ENCODE data around the gene KLHL29. TPM values are rescaled to one million over a fixed set of nuclear protein-coding genes. Genes with fewer than 3 reads are reported as not detected.

The KLHL29 gene
- polyA plus RNA-seq, 3 donors, result 0.03 TPM; not detected in 2

DNA sequence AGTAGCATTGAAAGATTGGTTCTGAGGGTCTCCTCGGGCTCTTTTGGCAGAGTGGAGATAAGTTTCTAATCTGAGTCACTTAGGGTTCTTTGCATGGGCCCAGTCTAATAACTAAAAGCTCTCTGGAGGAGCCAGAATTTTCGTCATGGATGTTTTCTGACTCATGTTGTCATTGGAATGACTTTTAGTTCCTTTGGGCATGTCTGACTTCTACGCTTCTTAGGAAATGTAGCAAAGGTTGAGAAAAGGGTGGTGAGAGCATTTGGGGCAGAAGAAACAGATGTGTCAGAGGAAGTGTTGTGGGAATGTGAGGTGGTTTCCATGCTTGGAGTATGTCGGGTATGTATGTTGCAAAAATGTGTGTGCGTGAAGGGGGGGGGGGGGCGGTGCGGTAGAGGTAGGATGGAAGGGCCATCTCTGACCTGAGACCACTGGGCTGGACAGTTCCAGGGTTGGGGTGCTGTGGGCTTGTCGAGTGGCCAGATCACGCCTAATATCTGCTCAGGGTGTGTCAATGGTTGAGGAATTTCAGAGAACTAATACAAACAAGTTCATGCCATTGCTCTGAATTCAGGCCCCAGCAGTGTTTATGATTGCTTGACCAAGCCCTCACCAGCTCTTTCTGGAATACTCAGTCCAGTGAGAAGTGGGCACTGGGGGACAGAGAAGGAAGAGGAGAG is 26.9 kb downstream of the KLHL29 start:
- H3K4me3 ChIP-seq (replicated peaks in 1 of 3; ENCODE audit: low read depth in 2 of 3, low read length in 3 of 3), result no peak overlapping the region
- Mint-ChIP-seq H3K4me1 (no peaks in the 10 kb centered on the region), H3K9me3 (no peaks in the 10 kb centered on the region), H3K27ac (no peak overlapping the region), H3K4me3 (no peak overlapping the region), H3K27me3 (ENCODE audit: low read depth in 3 of 3) (peaks cover 15 to 22% (median 19%) of the 10 kb centered on the region in 3 donors), H3K36me3 (no peaks in the 10 kb centered on the region)
- H3K9me3 ChIP-seq (replicated peaks in 1 of 2; ENCODE audit: control insufficient read depth in 1 of 2, insufficient read depth in 1 of 2, low read length in 2 of 2), result no peaks in the 10 kb centered on the region
- H3K36me3 ChIP-seq (replicated peaks in 1 of 2; ENCODE audit: control insufficient read depth in 1 of 2, insufficient read depth in 2 of 2, low read length in 2 of 2), result no peaks in the 10 kb centered on the region
- no peak overlapping the region for H2AFZ ChIP-seq (ENCODE audit: insufficient read depth, low read depth, low read length, poor library complexity, severe bottlenecking)
- H3K79me2 ChIP-seq (ENCODE audit: insufficient read depth, low read length), result no peaks in the 10 kb centered on the region
- TF ChIP-seq, protein P1, sequence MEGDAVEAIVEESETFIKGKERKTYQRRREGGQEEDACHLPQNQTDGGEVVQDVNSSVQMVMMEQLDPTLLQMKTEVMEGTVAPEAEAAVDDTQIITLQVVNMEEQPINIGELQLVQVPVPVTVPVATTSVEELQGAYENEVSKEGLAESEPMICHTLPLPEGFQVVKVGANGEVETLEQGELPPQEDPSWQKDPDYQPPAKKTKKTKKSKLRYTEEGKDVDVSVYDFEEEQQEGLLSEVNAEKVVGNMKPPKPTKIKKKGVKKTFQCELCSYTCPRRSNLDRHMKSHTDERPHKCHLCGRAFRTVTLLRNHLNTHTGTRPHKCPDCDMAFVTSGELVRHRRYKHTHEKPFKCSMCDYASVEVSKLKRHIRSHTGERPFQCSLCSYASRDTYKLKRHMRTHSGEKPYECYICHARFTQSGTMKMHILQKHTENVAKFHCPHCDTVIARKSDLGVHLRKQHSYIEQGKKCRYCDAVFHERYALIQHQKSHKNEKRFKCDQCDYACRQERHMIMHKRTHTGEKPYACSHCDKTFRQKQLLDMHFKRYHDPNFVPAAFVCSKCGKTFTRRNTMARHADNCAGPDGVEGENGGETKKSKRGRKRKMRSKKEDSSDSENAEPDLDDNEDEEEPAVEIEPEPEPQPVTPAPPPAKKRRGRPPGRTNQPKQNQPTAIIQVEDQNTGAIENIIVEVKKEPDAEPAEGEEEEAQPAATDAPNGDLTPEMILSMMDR (IDR thresholded peaks at IDR 0.05), result no peak
- intact Hi-C loops (cut with micrococcal nuclease), result no loop called here
- H3K4me1 ChIP-seq (ENCODE audit: control insufficient read depth in 1 of 2, insufficient read depth in 2 of 2, low read length in 2 of 2), result no peaks in the 10 kb centered on the region
- no peak overlapping the region for H3K9ac ChIP-seq (ENCODE audit: insufficient read depth, low read length, poor library complexity, severe bottlenecking)
- H3K27ac ChIP-seq (ENCODE audit: low read depth in 1 of 2, low read length in 2 of 2), result no peak overlapping the region
- H4K20me1 ChIP-seq (ENCODE audit: insufficient read depth, low read length), result no peaks in the 10 kb centered on the region
- H3K4me2 ChIP-seq (replicated peaks; ENCODE audit: extremely low read depth, low read length, poor library complexity, severe bottlenecking), result no peak overlapping the region
- H3K27me3 ChIP-seq (ENCODE audit: control insufficient read depth in 2 of 2, insufficient read depth in 2 of 2, low read length in 2 of 2), result peaks cover 0 to 2% of the 10 kb centered on the region in 2 donors
- 80% methylated on average over 7 of the region's 9 CpGs for WGBS (ENCODE audit: insufficient coverage)
- DNase-seq, result no peak

DNA sequence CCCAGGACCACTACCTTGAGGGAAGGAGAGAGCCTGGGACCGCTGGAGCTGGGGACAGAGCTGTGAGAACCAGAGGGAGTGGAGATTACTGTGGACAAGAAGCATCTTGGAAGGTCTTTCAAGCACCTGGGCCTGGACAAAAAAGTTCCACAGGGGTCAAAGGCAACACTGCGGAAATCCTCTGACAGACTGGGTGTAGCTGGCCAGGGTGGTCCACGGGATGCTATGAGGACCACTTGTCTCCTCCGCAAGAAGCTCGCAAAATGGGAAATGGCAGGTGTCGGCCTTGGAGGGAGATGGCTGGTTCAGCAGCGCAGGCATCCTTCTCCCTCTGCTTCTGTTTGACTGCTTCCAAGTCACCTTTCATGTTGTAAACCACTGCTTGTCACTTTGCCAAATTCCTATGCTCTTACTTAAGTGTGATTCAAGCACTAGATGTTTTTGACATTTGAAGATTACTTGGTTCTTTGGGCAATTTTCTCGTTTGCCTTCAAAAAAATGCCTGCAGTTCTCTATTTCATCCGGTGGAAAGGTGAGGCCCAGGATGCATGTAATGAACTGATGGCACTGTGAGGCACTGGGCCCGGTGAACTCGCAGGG is 27.7 kb downstream of the KLHL29 start:
- Mint-ChIP-seq H3K4me3 (no peak overlapping the region), H3K27me3 (ENCODE audit: low read depth in 3 of 3) (peaks cover 19 to 23% (median 22%) of the 10 kb centered on the region in 3 donors), H3K4me1 (no peaks in the 10 kb centered on the region), H3K9me3 (no peaks in the 10 kb centered on the region), H3K36me3 (no peaks in the 10 kb centered on the region), H3K27ac (no peak overlapping the region)
- Histone ChIP-seq H3K9me3 (replicated peaks in 1 of 2; ENCODE audit: control insufficient read depth in 1 of 2, insufficient read depth in 1 of 2, low read length in 2 of 2) (no peaks in the 10 kb centered on the region), H3K27ac (ENCODE audit: low read depth in 1 of 2, low read length in 2 of 2) (no peak overlapping the region), H3K4me1 (ENCODE audit: control insufficient read depth in 1 of 2, insufficient read depth in 2 of 2, low read length in 2 of 2) (no peaks in the 10 kb centered on the region), H3K4me2 (replicated peaks; ENCODE audit: extremely low read depth, low read length, poor library complexity, severe bottlenecking) (no peak overlapping the region), H3K9ac (ENCODE audit: insufficient read depth, low read length, poor library complexity, severe bottlenecking) (no peak overlapping the region), H3K27me3 (ENCODE audit: control insufficient read depth in 2 of 2, insufficient read depth in 2 of 2, low read length in 2 of 2) (peaks cover 0 to 2% of the 10 kb centered on the region in 2 donors), H2AFZ (ENCODE audit: insufficient read depth, low read depth, low read length, poor library complexity, severe bottlenecking) (no peak overlapping the region), H3K4me3 (replicated peaks in 1 of 3; ENCODE audit: low read depth in 2 of 3, low read length in 3 of 3) (no peak overlapping the region), H3K79me2 (ENCODE audit: insufficient read depth, low read length) (no peaks in the 10 kb centered on the region), H3K36me3 (replicated peaks in 1 of 2; ENCODE audit: control insufficient read depth in 1 of 2, insufficient read depth in 2 of 2, low read length in 2 of 2) (no peaks in the 10 kb centered on the region), H4K20me1 (ENCODE audit: insufficient read depth, low read length) (no peaks in the 10 kb centered on the region)
- intact Hi-C loops (cut with micrococcal nuclease), result no loop called here
- WGBS (ENCODE audit: insufficient coverage), result 94% methylated on average over 9 of the region's 11 CpGs
- no peak for DNase-seq
- TF ChIP-seq, protein P1 (IDR thresholded peaks at IDR 0.05), result no peak
